Activated naive CD4-positive, alpha-beta T cell treated with anti-CD3 and anti-CD28 coated beads, Interleukin-2, amount 50 U/mL, for 16 hours (primary cell): ENCODE measurements around the gene VCPKMT.

Source experiments
- DNase-seq: peaks from one replicate; pipeline ENCODE4 v3.0.0-alpha.2; 2020

The VCPKMT gene

GRCh38 chr14:50063876-50064420 is 52.4 kb downstream of the VCPKMT start:
- DNase-seq: no peak

DNA sequence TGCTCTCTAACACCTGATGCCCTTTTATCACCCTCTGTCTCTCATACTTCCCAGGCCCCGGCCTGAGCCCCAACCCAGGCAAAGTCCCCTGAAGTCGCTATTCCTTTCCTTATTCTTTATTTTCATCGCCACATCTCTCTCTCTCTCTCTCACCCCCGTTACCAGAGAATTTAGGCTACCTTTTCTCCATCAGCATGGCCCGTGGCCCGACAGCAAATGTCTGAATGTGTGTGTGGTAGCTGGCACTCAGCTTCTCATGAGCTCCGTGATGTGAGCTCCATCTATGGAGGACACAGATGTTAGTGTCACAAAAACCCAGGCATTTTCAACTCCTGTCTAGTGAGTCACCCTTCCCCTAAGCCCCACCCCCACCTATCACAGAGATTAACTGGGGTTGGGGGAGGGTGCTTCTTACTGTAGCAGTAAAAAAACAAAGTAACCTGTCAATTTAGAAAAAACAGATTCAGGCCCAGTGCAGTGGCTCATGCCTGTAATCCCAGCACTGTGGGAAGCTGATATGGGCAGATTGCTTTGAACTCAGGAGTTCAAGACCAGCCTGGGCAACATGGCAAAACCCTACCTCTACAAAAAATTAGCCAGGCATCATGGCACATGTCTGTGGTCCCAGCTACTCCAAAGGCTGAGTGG is 53.8 kb downstream of the VCPKMT start:
- DNase-seq: peak; percentile 79

DNA sequence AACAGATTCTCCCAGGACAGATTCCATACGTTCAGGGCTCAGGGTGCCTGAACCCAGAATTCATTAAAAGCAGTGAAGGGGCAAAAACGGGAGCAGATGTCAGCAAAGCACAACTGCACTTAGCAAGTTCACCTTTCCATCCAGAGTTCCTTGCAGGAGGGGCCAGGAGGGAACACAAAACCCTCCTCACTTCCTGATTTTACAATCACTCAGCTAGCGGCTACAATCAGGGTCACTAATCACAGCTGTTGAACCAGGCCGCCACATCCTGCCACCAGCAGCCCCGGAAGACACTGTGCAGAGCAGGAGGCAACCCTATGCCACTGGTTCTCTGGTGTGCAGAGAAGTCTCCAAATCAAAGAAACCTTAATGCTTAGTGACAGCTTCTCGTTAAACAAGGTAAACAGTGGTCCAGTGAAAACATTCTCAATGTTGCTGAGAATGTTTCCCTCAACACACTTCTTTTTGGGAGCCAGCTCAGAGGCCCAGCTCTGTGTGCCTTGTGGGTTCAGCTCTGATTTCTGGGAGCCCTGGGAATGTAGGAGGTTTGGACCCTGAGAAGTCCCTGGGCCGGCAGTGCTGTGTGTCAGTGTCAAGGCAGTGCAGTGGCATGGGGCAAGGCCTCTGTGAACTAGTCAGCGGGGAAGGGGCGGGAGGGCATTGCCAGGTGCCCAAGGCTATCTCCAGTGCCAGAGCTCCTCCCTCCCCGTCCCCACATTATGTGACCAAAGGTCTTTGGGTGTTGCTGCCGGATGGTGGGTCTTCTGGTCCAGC is 54.5 kb downstream of the VCPKMT start:
- peak; percentile 46 for DNase-seq

GRCh38 chr14:50060871-50061663 is 55.3 kb downstream of the VCPKMT start:
- peak; percentile 35 for DNase-seq

GRCh38 chr14:50059763-50060616 is 56.4 kb downstream of the VCPKMT start:
- no peak for DNase-seq
